ENCODE data around the gene SPINK8.

DNA sequence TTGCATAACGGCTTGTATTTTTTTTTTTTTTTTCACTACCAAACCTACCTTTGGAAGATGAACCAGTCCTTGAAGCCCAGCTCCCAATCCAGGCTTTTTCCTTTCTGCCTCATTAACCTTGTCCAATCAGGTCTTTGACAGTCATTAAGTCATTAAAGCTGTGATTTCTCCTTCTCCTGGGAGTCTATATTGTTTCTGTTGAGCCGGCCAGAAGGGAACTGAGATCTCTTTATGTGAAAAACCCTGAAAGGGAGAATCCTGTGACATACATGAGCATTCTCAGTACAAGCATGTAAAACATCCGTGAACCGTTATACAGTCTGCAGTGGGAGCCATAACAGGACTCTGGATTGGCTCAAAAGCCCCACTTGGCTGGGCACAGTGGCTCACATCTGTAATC lies 52.6 kb downstream of the SPINK8 start:
- TF ChIP-seq GABPA (IDR thresholded peaks at IDR 0.05; ENCODE audit: borderline replicate concordance, insufficient read depth, low read length) (no peak), RBBP5 (IDR thresholded peaks at IDR 0.05; ENCODE audit: borderline replicate concordance, low read depth, low read length) (no peak), POLR2A (IDR thresholded peaks at IDR 0.05; ENCODE audit: control extremely low read depth in 1 of 2, low read depth in 2 of 2, low read length in 2 of 2) (no peak), CREB1 (IDR thresholded peaks at IDR 0.05) (no peak)
- TF ChIP-seq, protein P1, sequence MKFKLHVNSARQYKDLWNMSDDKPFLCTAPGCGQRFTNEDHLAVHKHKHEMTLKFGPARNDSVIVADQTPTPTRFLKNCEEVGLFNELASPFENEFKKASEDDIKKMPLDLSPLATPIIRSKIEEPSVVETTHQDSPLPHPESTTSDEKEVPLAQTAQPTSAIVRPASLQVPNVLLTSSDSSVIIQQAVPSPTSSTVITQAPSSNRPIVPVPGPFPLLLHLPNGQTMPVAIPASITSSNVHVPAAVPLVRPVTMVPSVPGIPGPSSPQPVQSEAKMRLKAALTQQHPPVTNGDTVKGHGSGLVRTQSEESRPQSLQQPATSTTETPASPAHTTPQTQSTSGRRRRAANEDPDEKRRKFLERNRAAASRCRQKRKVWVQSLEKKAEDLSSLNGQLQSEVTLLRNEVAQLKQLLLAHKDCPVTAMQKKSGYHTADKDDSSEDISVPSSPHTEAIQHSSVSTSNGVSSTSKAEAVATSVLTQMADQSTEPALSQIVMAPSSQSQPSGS (IDR thresholded peaks at IDR 0.05; ENCODE audit: low read length): no peak
- TF ChIP-seq, protein P2, sequence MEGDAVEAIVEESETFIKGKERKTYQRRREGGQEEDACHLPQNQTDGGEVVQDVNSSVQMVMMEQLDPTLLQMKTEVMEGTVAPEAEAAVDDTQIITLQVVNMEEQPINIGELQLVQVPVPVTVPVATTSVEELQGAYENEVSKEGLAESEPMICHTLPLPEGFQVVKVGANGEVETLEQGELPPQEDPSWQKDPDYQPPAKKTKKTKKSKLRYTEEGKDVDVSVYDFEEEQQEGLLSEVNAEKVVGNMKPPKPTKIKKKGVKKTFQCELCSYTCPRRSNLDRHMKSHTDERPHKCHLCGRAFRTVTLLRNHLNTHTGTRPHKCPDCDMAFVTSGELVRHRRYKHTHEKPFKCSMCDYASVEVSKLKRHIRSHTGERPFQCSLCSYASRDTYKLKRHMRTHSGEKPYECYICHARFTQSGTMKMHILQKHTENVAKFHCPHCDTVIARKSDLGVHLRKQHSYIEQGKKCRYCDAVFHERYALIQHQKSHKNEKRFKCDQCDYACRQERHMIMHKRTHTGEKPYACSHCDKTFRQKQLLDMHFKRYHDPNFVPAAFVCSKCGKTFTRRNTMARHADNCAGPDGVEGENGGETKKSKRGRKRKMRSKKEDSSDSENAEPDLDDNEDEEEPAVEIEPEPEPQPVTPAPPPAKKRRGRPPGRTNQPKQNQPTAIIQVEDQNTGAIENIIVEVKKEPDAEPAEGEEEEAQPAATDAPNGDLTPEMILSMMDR (IDR thresholded peaks at IDR 0.05; ENCODE audit: control extremely low read depth in 1 of 3, insufficient read depth in 1 of 3, low read depth in 1 of 3, low read length in 3 of 3): no peak
